HepG2 (cell line): ENCODE results near the gene BPIFB2. TPM values are rescaled to one million over a fixed set of nuclear protein-coding genes. Genes with fewer than 3 reads are reported as not detected.

Experiments
- ATAC-seq: fragments of 200-7000 bp; cut with Tn5 transposase; 3 replicates; pipeline ENCODE4 v1.9.1; 2020; ENCODE audit warnings: mild to moderate bottlenecking, moderate library complexity
- BruUV-seq: library from RNA; stranded (reverse); fragments of 400-500 nt; replicated peaks from 2 replicates; lab custom pipeline; 2021; lab: Mats Ljungman, UMichigan
- CTCF ChIA-PET: fragments of 300-600 bp; formaldehyde crosslinking; extraction: SDS; loops from one replicate; lab custom pipeline; 2021; ENCODE audit warnings: low total read pairs, inconsistent platforms, low intra/inter-chr PET ratio; lab: Yijun Ruan, JAX
- POLR2A ChIA-PET: fragments of 350-600 bp; sonication (Branson Sonifier 250); formaldehyde crosslinking; loops from one replicate; lab custom pipeline; 2020; ENCODE audit warnings: antibody characterized with exemption, inconsistent platforms; lab: Yijun Ruan, JAX
- DNase-seq: peaks from one replicate; pipeline ENCODE4 v3.0.0-alpha.2; 2015; ENCODE audit warnings: low spot score
- FAIRE-seq: peaks from 3 replicates; lab custom pipeline; 2011; peaks lifted over from hg19 to GRCh38; lab: Jason Lieb, UNC
- H2AFZ ChIP-seq: one replicate; pipeline ENCODE4 v1.6.1; 2011; ENCODE audit warnings: low read length, inconsistent platforms
- H3K27ac ChIP-seq: fragments of 300-600 bp; 3 replicates; pipeline ENCODE4 v1.8.0; 2011; ENCODE audit warnings: mixed run types, mild to moderate bottlenecking, mixed read lengths, low read length, inconsistent platforms; ENCODE audit not compliant: insufficient read depth; ENCODE audit errors: extremely low read length
- H3K27me3 ChIP-seq, 2 experiments: fragments of 200-600 bp in 1 of 2; 2 replicates in 1 of 2; 3 replicates in 1 of 2; pipeline versions ENCODE4 v1.6.0 to v1.8.0; 2011; ENCODE audit warnings: low read length in 2 of 2, mild to moderate bottlenecking in 2 of 2, moderate library complexity in 2 of 2, inconsistent platforms in 1 of 2; ENCODE audit not compliant: insufficient read depth in 2 of 2, control insufficient read depth in 1 of 2
- H3K36me3 ChIP-seq, 2 experiments: fragments of 200-600 bp in 1 of 2; replicated peaks in 1 of 2; 2 replicates in 1 of 2; 3 replicates in 1 of 2; pipeline versions ENCODE4 v1.5.1 to v1.8.0; 2011; ENCODE audit warnings: low read length in 2 of 2, inconsistent platforms in 1 of 2; ENCODE audit not compliant: insufficient read depth in 2 of 2, control insufficient read depth in 1 of 2
- H3K4me1 ChIP-seq: 2 replicates; pipeline ENCODE4 v1.5.1; 2012; ENCODE audit warnings: low read length, inconsistent platforms; ENCODE audit not compliant: insufficient read depth
- H3K4me2 ChIP-seq: 2 replicates; pipeline ENCODE4 v1.6.0; 2011; ENCODE audit warnings: low read depth, low read length, inconsistent platforms
- H3K4me3 ChIP-seq, 3 experiments: fragments of 200-600 bp in 1 of 3; sonication (generic), shearing (Covaris generic) in 1 of 3; replicated peaks in 1 of 3; 2 replicates each; pipeline ENCODE4 v1.5.1; 2011 to 2016; ENCODE audit warnings: low read length in 3 of 3, inconsistent platforms in 2 of 3, low read depth in 2 of 3, mild to moderate bottlenecking in 2 of 3, control low read depth in 1 of 3, mixed read lengths in 1 of 3; ENCODE audit not compliant: insufficient read depth in 1 of 3
- H3K79me2 ChIP-seq: one replicate; pipeline ENCODE4 v1.6.1; 2011; ENCODE audit warnings: low read length, inconsistent platforms; ENCODE audit not compliant: insufficient read depth
- H3K9ac ChIP-seq: 2 replicates; pipeline ENCODE4 v1.6.0; 2011; ENCODE audit warnings: mild to moderate bottlenecking, low read depth, low read length, inconsistent platforms; ENCODE audit not compliant: insufficient read depth
- H3K9me3 ChIP-seq: 2 replicates; pipeline ENCODE4 v1.5.1; 2012; ENCODE audit warnings: mild to moderate bottlenecking, low read length
- H4K20me1 ChIP-seq: 2 replicates; pipeline ENCODE4 v1.6.0; 2011; ENCODE audit warnings: inconsistent platforms, mild to moderate bottlenecking, low read length, moderate library complexity; ENCODE audit not compliant: insufficient read depth
- CENPX ChIP-seq: sonication (generic); formaldehyde crosslinking; IDR thresholded peaks from 2 replicates; pipeline ENCODE4 v1.9.0; 2021; ENCODE audit warnings: mild to moderate bottlenecking, missing genetic modification reagents, moderate library complexity
- FOSL2 ChIP-seq: sonication (generic); formaldehyde crosslinking; IDR thresholded peaks from 2 replicates; pipeline ENCODE4 v1.4.0; 2020; ENCODE audit warnings: missing genetic modification reagents
- LCORL ChIP-seq, 2 experiments: fragments of 450-650 bp in 1 of 2; sonication (generic) in 1 of 2; formaldehyde crosslinking in 1 of 2; IDR thresholded peaks; 2 replicates each; pipeline versions ENCODE4 v1.5.0 to v1.6.1; 2017 to 2020; ENCODE audit warnings: antibody characterized with exemption in 1 of 2, missing genetic modification reagents in 1 of 2
- PTBP1 ChIP-seq: fragments of 200-400 bp; formaldehyde crosslinking; IDR thresholded peaks from 2 replicates; pipeline ENCODE4 v1.6.1; 2018; ENCODE audit warnings: low read length, low read depth; ENCODE audit not compliant: poor library complexity, severe bottlenecking
- SP5 ChIP-seq: IDR thresholded peaks from 2 replicates; pipeline ENCODE4 v1.6.1; 2016; ENCODE audit warnings: low read depth, borderline replicate concordance
- SPEN ChIP-seq: sonication (generic); formaldehyde crosslinking; IDR thresholded peaks from 2 replicates; pipeline ENCODE4 v1.5.1; 2020; ENCODE audit warnings: low read depth, mild to moderate bottlenecking, missing genetic modification reagents
- ZNF205 ChIP-seq: IDR thresholded peaks from 2 replicates; pipeline ENCODE4 v1.6.1; 2018; ENCODE audit warnings: missing biosample characterization, missing genetic modification reagents
- ZNF883 ChIP-seq: sonication (generic); formaldehyde crosslinking; IDR thresholded peaks from 2 replicates; pipeline ENCODE4 v1.5.1; 2020; ENCODE audit warnings: mild to moderate bottlenecking, missing genetic modification reagents; ENCODE audit errors: not compliant biosample characterization
- WGBS: methylation state at CpG from one replicate; pipeline ENCODE4 v1.1.6; 2017; ENCODE audit warnings: low lambda C conversion rate; 5-methylcytosine and 5-hydroxymethylcytosine counted together
- in situ Hi-C: cut with HindIII; loops from 2 replicates; pipeline ENCODE4 v1.10.0; 2017; ENCODE audit warnings: low pct_unique_long_range_greater_than_20kb; ENCODE audit not compliant: extremely low pct_ligation_motif_present
- intact Hi-C: fragments of 100-400 bp; cut with micrococcal nuclease; formaldehyde crosslinking; loops from one replicate; pipeline ENCODE4 v1.10.0; 2022; ENCODE audit not compliant: unreplicated experiment
- polyA plus RNA-seq, 8 experiments: library from polyadenylated mRNA; depleted of rRNA in 3 of 8; stranded (reverse) in 7 of 8; unstranded in 1 of 8; fragments of >200 nt; fragmentation: Illumina TruSeq in 4 of 8; extraction: Trizol in 4 of 8; gene quantifications; 2 replicates each; pipeline versions ENCODE4 v1.2.1 to v1.2.3, GENCODE V29; 2011 to 2016; ENCODE audit warnings: low read depth in 4 of 8, missing spikeins in 1 of 8, mixed read lengths in 1 of 8; ENCODE audit not compliant: insufficient read depth in 1 of 8
- total RNA-seq, 5 experiments: library from RNA; depleted of rRNA; stranded (reverse); fragments of >200 nt; fragmentation: Illumina TruSeq; extraction: Trizol; gene quantifications; 2 replicates each; pipeline ENCODE4 v1.2.3, GENCODE V29; 2016; ENCODE audit warnings: low read depth in 1 of 5
- TF ChIP-seq, protein P1 (sequence below): sonication (generic); formaldehyde crosslinking; IDR thresholded peaks from 2 replicates; pipeline ENCODE4 v1.4.0; 2020; ENCODE audit warnings: mild to moderate bottlenecking, missing genetic modification reagents
- TF ChIP-seq, protein P2 (sequence below): sonication (generic); formaldehyde crosslinking; IDR thresholded peaks from 2 replicates; pipeline ENCODE4 v1.4.0; 2020; ENCODE audit warnings: mild to moderate bottlenecking, missing genetic modification reagents
- TF ChIP-seq, protein P3 (sequence below), 2 experiments: fragments of 450-650 bp in 1 of 2; sonication (generic) in 1 of 2; formaldehyde crosslinking in 1 of 2; IDR thresholded peaks; 2 replicates each; pipeline versions ENCODE4 v1.6.1 to v1.8.0; 2016 to 2022; ENCODE audit warnings: antibody characterized with exemption in 1 of 2, mild to moderate bottlenecking in 1 of 2, missing genetic modification reagents in 1 of 2

Gene BPIFB2
- total and polyA plus RNA-seq, 2 of the 13 experiments (the other 11 are each of a cell fraction or from before 2014, with no cell fraction given): 54.5 to 902 TPM

DNA sequence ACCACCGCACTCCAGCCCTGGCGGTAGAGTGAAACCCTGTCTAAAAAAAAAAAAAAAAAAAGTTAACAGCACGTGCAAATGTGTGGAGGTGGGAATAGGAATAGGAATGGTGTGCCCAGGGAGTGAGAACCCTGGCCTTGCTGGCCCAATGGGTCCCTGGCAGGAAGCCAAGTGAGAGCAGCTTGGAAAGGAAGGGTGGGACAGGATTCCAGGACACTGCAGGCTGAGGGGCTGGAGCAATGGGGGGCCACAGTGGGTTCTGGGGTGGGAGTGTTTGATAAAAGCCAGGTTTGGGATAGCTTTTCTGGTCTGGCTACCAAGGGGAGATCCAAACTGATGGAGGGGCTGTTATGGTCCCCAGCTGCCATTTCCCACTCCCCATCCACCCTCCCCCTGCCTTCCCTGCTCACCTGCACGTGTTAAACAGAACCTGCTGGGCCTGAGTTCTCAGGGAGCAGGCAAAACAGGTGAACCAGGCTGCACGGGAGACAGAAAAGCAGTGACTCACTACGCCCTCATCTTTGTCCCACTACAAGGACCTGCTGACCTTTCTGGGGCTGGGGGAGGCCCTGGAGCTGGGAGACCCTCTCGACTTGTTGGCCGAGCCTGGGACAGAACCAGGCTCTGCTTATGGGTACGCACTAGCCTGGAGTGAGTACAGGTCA lies 6.6 kb upstream of the BPIFB2 start:
- CTCF ChIA-PET: no interaction called here
- 22% methylated on average over 9 of the region's 9 CpGs for WGBS
- no peak for ATAC-seq
- Histone ChIP-seq H3K4me2 (peak overlapping the region; percentile 36; the same call in 1 of the 2 replicates), H3K36me3 (no peaks in the 10 kb centered on the region), H3K79me2 (no peaks in the 10 kb centered on the region), H3K9ac (no peak overlapping the region), H3K4me3 (no peak overlapping the region), H3K27ac (no peak overlapping the region), H3K4me1 (peaks cover 58% of the 10 kb centered on the region), H3K27me3 (peaks cover 0 to 18% of the 10 kb centered on the region in 2 experiments; a peak in 1 of 5 replicates), H4K20me1 (no peaks in the 10 kb centered on the region), H3K9me3 (peaks cover under 1% of the 10 kb centered on the region; the same call in 1 of the 2 replicates), H2AFZ (no peak overlapping the region)
- no TSS peak for BruUV-seq
- no peak for FAIRE-seq
- no peak for DNase-seq
- in situ Hi-C loops (loop anchor here (5.0 kb wide), 1 partner anchor 99 kb away; no protein-coding TSS in a partner anchor), intact Hi-C loops (loop anchor here (10.0 kb wide), 1 partner anchor 206 kb away; no protein-coding TSS in a partner anchor)
- POLR2A ChIA-PET: no interaction called here
- TF ChIP-seq SPEN (CRISPR knock-in tag) (0 out of 2 replicates have a peak, but pooled peaks have one; percentile 24), ZNF205 (CRISPR knock-in tag) (no peak), FOSL2 (CRISPR knock-in tag) (peak; percentile 31; the same call in 1 of the 2 replicates), SP5 (CRISPR knock-in tag) (0 out of 2 replicates have a peak, but pooled peaks have one; percentile 1), CENPX (CRISPR knock-in tag) (no peak), LCORL (IDR thresholded peaks at IDR 0.05) (peak; percentile 48; the same call in 1 of the 2 replicates), LCORL (CRISPR knock-in tag; IDR thresholded peaks at IDR 0.05) (no peak), ZNF883 (CRISPR knock-in tag) (no peak), PTBP1 (no peak)
- TF ChIP-seq, protein P1, sequence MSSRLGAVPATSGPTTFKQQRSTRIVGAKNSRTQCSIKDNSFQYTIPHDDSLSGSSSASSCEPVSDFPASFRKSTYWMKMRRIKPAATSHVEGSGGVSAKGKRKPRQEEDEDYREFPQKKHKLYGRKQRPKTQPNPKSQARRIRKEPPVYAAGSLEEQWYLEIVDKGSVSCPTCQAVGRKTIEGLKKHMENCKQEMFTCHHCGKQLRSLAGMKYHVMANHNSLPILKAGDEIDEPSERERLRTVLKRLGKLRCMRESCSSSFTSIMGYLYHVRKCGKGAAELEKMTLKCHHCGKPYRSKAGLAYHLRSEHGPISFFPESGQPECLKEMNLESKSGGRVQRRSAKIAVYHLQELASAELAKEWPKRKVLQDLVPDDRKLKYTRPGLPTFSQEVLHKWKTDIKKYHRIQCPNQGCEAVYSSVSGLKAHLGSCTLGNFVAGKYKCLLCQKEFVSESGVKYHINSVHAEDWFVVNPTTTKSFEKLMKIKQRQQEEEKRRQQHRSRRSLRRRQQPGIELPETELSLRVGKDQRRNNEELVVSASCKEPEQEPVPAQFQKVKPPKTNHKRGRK (CRISPR knock-in tag): peak; percentile 85
- TF ChIP-seq, protein P2, sequence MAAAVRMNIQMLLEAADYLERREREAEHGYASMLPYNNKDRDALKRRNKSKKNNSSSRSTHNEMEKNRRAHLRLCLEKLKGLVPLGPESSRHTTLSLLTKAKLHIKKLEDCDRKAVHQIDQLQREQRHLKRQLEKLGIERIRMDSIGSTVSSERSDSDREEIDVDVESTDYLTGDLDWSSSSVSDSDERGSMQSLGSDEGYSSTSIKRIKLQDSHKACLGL (CRISPR knock-in tag): 0 out of 2 replicates have a peak, but pooled peaks have one; percentile 28
- TF ChIP-seq, protein P3, sequence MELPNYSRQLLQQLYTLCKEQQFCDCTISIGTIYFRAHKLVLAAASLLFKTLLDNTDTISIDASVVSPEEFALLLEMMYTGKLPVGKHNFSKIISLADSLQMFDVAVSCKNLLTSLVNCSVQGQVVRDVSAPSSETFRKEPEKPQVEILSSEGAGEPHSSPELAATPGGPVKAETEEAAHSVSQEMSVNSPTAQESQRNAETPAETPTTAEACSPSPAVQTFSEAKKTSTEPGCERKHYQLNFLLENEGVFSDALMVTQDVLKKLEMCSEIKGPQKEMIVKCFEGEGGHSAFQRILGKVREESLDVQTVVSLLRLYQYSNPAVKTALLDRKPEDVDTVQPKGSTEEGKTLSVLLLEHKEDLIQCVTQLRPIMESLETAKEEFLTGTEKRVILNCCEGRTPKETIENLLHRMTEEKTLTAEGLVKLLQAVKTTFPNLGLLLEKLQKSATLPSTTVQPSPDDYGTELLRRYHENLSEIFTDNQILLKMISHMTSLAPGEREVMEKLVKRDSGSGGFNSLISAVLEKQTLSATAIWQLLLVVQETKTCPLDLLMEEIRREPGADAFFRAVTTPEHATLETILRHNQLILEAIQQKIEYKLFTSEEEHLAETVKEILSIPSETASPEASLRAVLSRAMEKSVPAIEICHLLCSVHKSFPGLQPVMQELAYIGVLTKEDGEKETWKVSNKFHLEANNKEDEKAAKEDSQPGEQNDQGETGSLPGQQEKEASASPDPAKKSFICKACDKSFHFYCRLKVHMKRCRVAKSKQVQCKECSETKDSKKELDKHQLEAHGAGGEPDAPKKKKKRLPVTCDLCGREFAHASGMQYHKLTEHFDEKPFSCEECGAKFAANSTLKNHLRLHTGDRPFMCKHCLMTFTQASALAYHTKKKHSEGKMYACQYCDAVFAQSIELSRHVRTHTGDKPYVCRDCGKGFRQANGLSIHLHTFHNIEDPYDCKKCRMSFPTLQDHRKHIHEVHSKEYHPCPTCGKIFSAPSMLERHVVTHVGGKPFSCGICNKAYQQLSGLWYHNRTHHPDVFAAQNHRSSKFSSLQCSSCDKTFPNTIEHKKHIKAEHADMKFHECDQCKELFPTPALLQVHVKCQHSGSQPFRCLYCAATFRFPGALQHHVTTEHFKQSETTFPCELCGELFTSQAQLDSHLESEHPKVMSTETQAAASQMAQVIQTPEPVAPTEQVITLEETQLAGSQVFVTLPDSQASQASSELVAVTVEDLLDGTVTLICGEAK (IDR thresholded peaks at IDR 0.05): no peak
- TF ChIP-seq, protein P3 (CRISPR knock-in tag; IDR thresholded peaks at IDR 0.05): 0 out of 2 replicates have a peak, but pooled peaks have one; percentile 46
